Stimulated activated CD4-positive, alpha-beta T cell treated with anti-CD3 and anti-CD28 coated beads, TNF-alpha, amount 100 ng/mL, for 48 hours (primary cell): ENCODE data around the gene PKD1L1.
"Not testable (repeated sequence)": the region's sequence is repeated elsewhere in the genome, so short reads cannot be mapped to it uniquely, and the experiment has no call there.

ENCODE experiments used
- DNase-seq, 3 donors: peaks; one replicate each; pipeline ENCODE4 v3.0.0-alpha.2; 2020; ENCODE audit warnings: low read depth in 3 of 3

The PKD1L1 gene

DNA sequence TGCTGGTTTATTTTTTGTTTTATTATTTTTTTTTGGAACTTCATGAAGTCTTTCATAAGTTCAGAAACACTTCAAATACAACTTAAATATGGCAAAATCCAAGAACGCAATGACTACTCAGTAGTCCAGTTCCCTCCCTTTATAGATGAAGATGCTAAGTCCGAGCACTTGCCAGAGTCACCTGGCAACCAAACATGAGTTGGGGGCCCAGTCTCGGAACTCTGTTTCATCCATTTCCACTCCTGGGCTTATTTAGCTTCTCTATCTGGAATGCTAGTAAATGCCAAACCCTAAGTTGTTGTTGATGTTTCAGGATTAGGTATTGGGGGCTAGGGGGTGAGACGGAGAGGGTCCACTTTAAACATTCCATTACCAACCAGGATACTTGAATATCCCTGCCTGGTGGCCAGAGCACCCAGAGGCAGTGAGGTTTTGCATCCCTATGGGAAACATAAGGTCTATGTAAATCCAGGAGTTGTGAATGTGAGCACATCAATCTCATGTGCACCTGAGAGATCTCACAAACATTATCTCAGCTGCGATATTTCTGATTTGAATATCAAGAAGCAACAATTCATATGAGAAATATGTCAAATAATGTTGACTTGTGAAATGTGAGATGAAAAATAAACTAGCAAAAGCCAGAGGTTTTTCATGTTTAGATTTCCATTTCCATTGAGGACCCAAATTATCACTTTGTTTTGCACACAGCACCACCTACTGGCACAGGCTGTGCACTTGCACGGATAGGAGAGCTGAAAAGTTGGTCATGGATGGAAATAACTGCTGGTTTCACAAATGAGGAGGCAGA, 129.3 kb downstream of the PKD1L1 start:
- DNase-seq = peak; percentile 8 to 49 (median 14)

DNA sequence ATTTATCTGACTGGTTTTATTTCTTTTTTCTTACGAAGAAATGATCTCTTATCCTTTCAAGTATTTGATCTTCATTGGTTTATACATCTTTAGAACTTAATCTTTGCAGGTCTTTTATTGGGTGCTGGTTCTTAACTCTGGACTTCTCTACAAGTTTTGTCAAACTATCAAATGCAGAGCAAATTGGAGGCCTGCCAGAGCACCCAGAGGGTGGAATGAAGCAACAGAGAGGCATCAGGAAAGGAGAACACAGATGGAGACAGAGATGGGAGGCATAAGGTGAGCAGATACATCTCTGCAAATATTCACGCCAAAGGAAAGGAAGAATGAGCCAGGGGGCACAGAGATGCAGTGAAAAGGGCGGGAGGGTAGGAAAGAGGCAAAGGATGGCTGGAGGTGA, 130.3 kb downstream of the PKD1L1 start:
- DNase-seq = no peak

- DNase-seq = no peak
Observed at GRCh38 chr7:47816647-47817046, 131.6 kb downstream of the PKD1L1 start.

DNA sequence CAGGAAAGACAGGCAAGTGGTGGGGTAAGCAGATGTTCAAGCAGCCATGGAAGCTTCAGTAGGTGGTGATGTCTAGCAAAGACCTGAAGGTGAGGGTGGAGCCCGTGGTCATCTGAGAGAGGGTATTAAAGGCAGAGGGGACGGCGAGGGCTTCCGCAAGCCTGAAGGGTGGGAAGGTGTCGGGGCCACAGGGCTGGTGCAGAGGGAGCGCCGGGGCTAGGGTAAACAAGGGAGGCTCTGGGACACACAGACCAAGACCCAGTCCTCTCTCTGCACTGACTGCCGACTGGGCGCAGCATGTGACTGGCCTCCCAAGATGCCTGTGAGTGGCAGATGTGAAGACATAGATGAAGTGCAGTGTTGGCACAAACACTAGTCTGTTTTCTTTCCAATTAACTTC, 132.4 kb downstream of the PKD1L1 start:
- no peak for DNase-seq

GRCh38 chr7:47814905-47815613, 133.2 kb downstream of the PKD1L1 start:
- no peak for DNase-seq

DNA sequence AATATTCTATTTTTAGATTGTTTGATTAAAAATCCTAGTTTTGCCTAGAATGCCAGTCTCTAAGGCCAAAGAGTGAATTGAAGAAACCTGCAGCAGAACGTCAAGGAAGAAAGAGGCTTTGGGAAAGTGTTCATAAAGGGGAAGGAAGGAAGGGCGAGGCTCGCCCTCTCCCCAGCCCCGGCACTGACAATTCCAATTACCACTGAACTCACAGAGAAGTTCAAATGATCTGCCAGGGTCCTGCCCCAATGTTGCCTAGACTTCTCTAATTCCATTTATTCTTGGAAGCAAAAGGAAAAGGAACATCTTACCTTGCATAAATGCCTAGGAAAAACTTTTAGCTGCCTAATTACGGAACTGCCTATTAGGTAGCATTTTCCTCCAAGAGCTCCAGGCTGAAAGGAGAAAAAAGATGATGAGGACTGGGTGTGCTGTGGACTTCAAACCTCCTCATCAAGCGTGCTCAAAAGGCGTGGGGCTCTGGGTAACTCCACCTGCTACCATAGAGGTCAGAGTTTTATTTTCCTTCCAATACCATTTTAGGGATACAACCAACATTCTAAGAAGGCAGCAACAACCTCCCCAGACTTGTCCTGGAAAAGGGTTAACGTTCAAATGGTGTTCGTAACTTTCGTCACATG, 134.5 kb downstream of the PKD1L1 start:
- no peak for DNase-seq

GRCh38 chr7:47812429-47813136, 135.7 kb downstream of the PKD1L1 start:
- DNase-seq = no peak

GRCh38 chr7:47811632-47812380, 136.5 kb downstream of the PKD1L1 start:
- no peak for DNase-seq

DNA sequence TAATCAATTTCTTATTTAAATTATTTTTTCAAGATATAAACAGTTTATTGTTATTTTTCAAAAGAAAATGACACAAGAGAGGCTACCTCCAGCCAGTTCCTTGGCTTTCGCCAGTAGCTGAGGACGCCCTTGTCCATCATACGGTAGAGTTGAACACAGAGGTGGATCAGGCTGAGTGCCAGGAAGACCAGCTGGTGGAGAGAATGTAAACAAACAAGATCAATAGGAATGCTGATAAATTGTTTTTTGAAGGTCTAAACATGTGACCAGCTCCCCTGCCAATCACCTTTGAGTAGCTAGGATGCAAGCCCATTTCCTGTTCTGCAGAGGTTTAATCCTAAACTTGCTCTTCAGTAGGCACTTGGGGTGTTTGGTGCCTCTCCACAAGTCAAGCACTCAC, 138.9 kb downstream of the PKD1L1 start:
- no peak for DNase-seq

GRCh38 chr7:47808321-47808720, 139.9 kb downstream of the PKD1L1 start:
- no peak for DNase-seq

GRCh38 chr7:47807756-47808155, 140.5 kb downstream of the PKD1L1 start:
- DNase-seq = no peak

- DNase-seq = no peak
Observed at GRCh38 chr7:47807126-47807525, 141.1 kb downstream of the PKD1L1 start.

GRCh38 chr7:47806701-47807103, 141.6 kb downstream of the PKD1L1 start:
- no peak for DNase-seq

DNA sequence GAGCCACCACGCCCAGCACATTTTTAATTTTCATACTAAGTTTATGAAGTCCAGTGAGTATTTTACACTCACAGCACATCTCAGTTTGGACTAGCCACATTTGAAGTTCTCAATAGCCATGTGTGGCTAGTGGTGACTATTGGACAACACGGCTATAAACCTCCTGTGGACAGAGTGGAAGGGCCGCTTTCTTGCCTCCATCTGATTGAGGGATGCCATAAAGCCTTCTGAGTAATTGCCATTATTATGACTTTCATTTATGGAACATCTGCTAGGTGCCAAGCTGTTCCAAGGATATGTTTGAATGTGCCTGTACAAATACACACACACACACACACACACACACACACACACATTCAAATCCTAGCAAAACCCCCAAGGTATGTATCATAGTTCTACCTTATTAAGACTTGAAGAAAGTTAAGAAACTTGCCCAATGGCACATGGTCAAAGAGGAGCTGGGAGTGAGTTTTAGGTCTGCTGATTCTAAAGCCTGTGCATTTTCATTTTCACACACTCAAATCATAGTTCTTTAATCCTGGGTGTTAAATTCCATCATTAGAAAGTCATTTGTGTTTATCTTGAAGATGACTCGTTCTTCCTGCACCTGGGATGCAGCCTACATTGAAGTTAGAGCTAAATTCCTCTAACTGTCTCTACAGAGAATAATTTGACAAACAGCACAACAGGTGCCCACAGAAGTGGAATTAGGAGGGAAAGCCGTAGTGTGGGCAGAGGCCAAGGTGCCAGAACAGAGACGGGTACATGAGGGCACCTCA, 143.3 kb downstream of the PKD1L1 start:
- no peak for DNase-seq

DNA sequence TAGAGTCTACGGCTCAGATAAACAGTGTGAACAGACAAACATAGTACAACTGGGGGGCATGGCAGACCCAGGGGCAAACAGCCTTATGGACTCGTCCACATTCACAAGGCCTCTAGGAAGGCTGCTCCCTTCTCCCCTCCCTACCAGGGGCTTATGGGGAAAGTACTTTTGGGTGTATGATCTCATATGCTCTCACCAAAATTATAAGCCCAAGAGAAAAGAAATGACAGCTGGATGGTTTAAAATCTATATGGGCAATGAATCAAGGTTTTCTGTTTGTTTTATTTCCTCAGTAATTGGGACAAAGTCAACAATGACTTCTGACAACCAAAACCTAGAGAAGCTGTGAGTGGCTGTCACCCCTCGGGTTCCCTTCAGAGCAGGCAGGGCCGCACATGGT, 144.4 kb downstream of the PKD1L1 start:
- DNase-seq = no peak

DNA sequence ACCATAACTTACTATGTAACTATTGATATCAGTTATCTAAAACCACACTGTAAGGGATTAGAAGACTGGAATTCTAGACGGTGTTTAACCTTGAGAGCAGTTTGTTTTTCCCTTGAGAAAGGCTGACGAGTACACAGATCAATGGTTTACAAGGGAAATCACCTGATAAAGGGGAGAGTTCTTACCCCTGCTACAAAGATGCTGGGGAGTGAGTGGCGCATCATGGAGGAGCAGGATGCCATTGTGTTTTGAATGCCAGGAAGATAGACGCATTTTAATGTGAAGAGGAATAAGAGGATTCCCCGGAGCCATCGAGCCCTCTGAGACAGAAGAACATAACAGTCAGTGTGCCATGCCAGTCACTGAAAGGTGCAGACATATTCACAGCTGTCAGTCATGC, 145.2 kb downstream of the PKD1L1 start:
- no peak for DNase-seq

GRCh38 chr7:47801423-47801822, 146.8 kb downstream of the PKD1L1 start:
- DNase-seq = no peak

DNA sequence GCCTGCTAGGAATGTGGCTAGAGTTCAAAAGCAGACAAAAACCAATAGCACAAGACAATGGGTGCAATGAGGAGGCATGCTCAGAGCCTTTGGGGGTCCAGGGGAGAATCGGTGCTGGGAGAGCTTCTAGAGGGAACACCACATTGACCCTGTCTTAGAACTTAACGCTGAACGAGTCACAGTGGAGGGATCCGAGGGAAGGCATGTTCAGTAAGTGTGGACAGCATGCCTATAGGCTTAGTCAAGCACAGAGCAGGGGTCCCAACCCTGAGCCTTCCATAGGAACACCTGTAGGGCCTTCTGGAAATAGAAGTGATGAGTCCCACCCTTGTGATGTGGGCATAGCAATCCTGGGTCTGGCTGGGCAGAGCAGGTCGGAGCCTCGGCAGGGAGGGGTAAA, 148.7 kb downstream of the PKD1L1 start:
- DNase-seq = no peak

GRCh38 chr7:47796347-47796746, 151.9 kb downstream of the PKD1L1 start:
- no peak for DNase-seq

- no peak for DNase-seq
Observed at GRCh38 chr7:47795631-47796030, 152.6 kb downstream of the PKD1L1 start.

DNA sequence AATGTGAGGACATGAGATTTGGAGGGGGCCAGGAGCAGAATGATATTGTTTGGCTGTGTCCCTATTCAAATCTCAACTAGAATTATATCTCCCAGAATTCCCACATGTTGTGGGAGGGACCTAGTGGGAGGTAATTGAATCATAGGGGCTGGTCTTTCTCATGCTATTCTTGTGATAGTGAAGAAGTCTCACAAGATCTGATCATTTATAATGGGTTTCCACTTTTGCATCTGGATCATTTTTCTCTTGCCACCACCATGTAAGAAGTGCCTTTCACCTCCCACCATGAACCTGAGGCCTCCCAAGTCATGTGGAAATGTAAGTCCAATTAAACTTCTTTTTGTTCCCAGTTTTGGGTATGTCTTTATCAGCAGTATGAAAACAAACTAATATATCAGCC, 153.1 kb downstream of the PKD1L1 start:
- not testable (repeated sequence) for DNase-seq
